SK-MEL-5 (cell line): ENCODE data around the gene UBE4A. TPM values are rescaled to one million over a fixed set of nuclear protein-coding genes. Genes with fewer than 3 reads are reported as not detected.

Source experiments
- DNase-seq: peaks from one replicate; pipeline ENCODE4 v3.0.0-alpha.2; 2016; ENCODE audit warnings: low read depth, low spot score
- in situ Hi-C: cut with HindIII; loops from 2 replicates; pipeline ENCODE4 v1.10.0; 2016; ENCODE audit warnings: low sequenced_read_pairs, high pct_unique_total_duplicates, low pct_unique_long_range_greater_than_20kb
- small RNA-seq, 2 experiments: library from RNA; depleted of rRNA; stranded (forward); fragments of <200 nt; gene quantifications; one replicate each; pipeline ENCODE3, GENCODE V24; 2014
- total RNA-seq: library from RNA; depleted of rRNA; stranded (reverse); fragments of >200 nt; shearing (Covaris generic); gene quantifications from 2 replicates; pipeline ENCODE4 v1.2.3, GENCODE V29; 2014; rRNA removed

UBE4A gene
- total RNA-seq, 1 experiment from 2014 or later: 51.1 TPM

- in situ Hi-C loops: no loop called here
- DNase-seq: no peak
These were observed 84.3 kb downstream of the UBE4A start for GRCh38 chr11:118443590-118444218.

GRCh38 chr11:118447423-118447822 lies 88.0 kb downstream of the UBE4A start:
- in situ Hi-C loops: no loop called here
- no peak for DNase-seq

GRCh38 chr11:118448294-118448693 lies 88.9 kb downstream of the UBE4A start:
- no peak for DNase-seq
- in situ Hi-C loops: no loop called here

Small RNAs within 50 kb of the gene (small RNA-seq; reads per million reads assigned to genes)
- gene AP001582.1: 0 reads per million in 2 experiments

Other genes with a start within 250 kb of the UBE4A start
- gene SCN4B, start 206.8 kb upstream of the UBE4A start, total RNA-seq: not detected in 2 replicates
- gene SCN2B, start 183.0 kb upstream of the UBE4A start, total RNA-seq: not detected in 2 replicates
- not detected in 2 replicates for gene JAML, start 134.6 kb upstream of the UBE4A start, total RNA-seq
- gene MPZL3, start 107.2 kb upstream of the UBE4A start, total RNA-seq: not detected in 2 replicates
- 0.53 TPM in 1 of 2 replicates, not detected in the other for gene MPZL2, start 95.3 kb upstream of the UBE4A start, total RNA-seq
- gene CD3E, start 54.9 kb upstream of the UBE4A start, total RNA-seq: not detected in 2 replicates
- gene CD3D, start 16.9 kb upstream of the UBE4A start, total RNA-seq: not detected in 2 replicates
- gene CD3G, start 15.3 kb upstream of the UBE4A start, total RNA-seq: not detected in 2 replicates
- gene ATP5MG, start 42.0 kb downstream of the UBE4A start, total RNA-seq: 138 and 155 TPM in 2 replicates
- gene KMT2A, start 76.9 kb downstream of the UBE4A start, total RNA-seq: 10.6 and 11.0 TPM in 2 replicates
- not detected in 2 replicates for gene TTC36, start 167.9 kb downstream of the UBE4A start, total RNA-seq
- 0.45 TPM in 1 of 2 replicates, not detected in the other for gene TMEM25, start 171.6 kb downstream of the UBE4A start, total RNA-seq
- gene IFT46, start 206.3 kb downstream of the UBE4A start, total RNA-seq: 7.0 and 7.3 TPM in 2 replicates
- 93.3 and 98.3 TPM in 2 replicates for gene ARCN1, start 212.8 kb downstream of the UBE4A start, total RNA-seq
- gene PHLDB1, start 248.0 kb downstream of the UBE4A start, total RNA-seq: 20.8 and 22.1 TPM in 2 replicates